ENCODE measurements around the gene ERVH48-1.
A peak's percentile ranks its signal among the peaks of the same experiment; 100 is the strongest.
"Not testable (repeated sequence)": the region's sequence is repeated elsewhere in the genome, so short reads cannot be mapped to it uniquely, and the experiment has no call there.

Gene ERVH48-1

GRCh38 chr21:42903817-42904216 lies 21.6 kb downstream of the ERVH48-1 start:
- no peak for DNase-seq

- DNase-seq, result no peak
Measured at GRCh38 chr21:42900446-42900845, 25.0 kb downstream of the ERVH48-1 start.

- peak; percentile 97 for DNase-seq
Measured at GRCh38 chr21:42892931-42893755, 32.3 kb downstream of the ERVH48-1 start, which contains the start of gene NDUFV3. Gene NDUFV3 (plus strand): TSS chr21:42893309. CDS start chr21:42893334, 25 bp downstream.

GRCh38 chr21:42892582-42892930 lies 32.9 kb downstream of the ERVH48-1 start:
- DNase-seq, result peak; percentile 53

GRCh38 chr21:42887326-42887725 lies 38.1 kb downstream of the ERVH48-1 start:
- DNase-seq, result no peak

- no peak for DNase-seq
Measured at GRCh38 chr21:42883921-42884320, 41.5 kb downstream of the ERVH48-1 start.

- DNase-seq, result no peak
Measured at GRCh38 chr21:42880352-42880751, 45.1 kb downstream of the ERVH48-1 start.

- peak; percentile 95 for DNase-seq
Measured at GRCh38 chr21:42878993-42879787, 46.2 kb downstream of the ERVH48-1 start, which contains the start of gene WDR4. Gene WDR4 (minus strand): TSS chr21:42879539. CDS start chr21:42879495, 44 bp downstream.

GRCh38 chr21:42878678-42878992 lies 46.8 kb downstream of the ERVH48-1 start:
- DNase-seq, result no peak

GRCh38 chr21:42875811-42876210 lies 49.6 kb downstream of the ERVH48-1 start:
- not testable (repeated sequence) for DNase-seq

- no peak for DNase-seq
Measured at GRCh38 chr21:42873096-42873495, 52.3 kb downstream of the ERVH48-1 start.

GRCh38 chr21:42868196-42868595 lies 57.2 kb downstream of the ERVH48-1 start:
- DNase-seq, result no peak

Data from NCI-H146 (cell line).